ENCODE results near the gene CYP3A5.

CYP3A5 gene

GRCh38 chr7:99626661-99627060 is 53.1 kb downstream of the CYP3A5 start:
- Histone ChIP-seq H3K4ac (ENCODE audit: low read depth in 1 of 2, low read length in 2 of 2) (no peak overlapping the region), H3K36me3 (ENCODE audit: control insufficient read depth in 1 of 2, insufficient read depth in 2 of 2, low read depth in 1 of 2, low read length in 2 of 2) (peaks cover 68 to 99% of the 10 kb centered on the region in 2 experiments), H3K9ac (ENCODE audit: low read length) (no peak overlapping the region), H3K14ac (ENCODE audit: low read length in 2 of 2) (no peak overlapping the region), H3K23ac (ENCODE audit: low read length in 2 of 2) (no peak overlapping the region), H2AK5ac (ENCODE audit: low read length, severe bottlenecking) (no peak overlapping the region), H4K8ac (ENCODE audit: low read length) (no peak overlapping the region), H3K4me3 (ENCODE audit: insufficient read depth in 1 of 2, low read depth in 1 of 2, low read length in 2 of 2) (no peak overlapping the region), H3K18ac (ENCODE audit: low read depth in 1 of 2, low read length in 2 of 2) (no peak overlapping the region), H2BK5ac (ENCODE audit: low read depth, low read length, poor library complexity, severe bottlenecking) (no peak overlapping the region), H3K27ac (ENCODE audit: low read length, poor library complexity, severe bottlenecking) (no peak overlapping the region), H3K4me1 (ENCODE audit: control insufficient read depth, insufficient read depth, low read depth, low read length) (no peaks in the 10 kb centered on the region), H2BK15ac (ENCODE audit: low read depth, poor library complexity, severe bottlenecking) (no peak overlapping the region), H3K9me3 (ENCODE audit: control insufficient read depth, low read length) (no peaks in the 10 kb centered on the region), H2BK120ac (ENCODE audit: low read depth, low read length) (no peak overlapping the region), H3K79me1 (replicated peaks; ENCODE audit: low read length, poor library complexity, severe bottlenecking) (peaks cover 55% of the 10 kb centered on the region), H2BK12ac (ENCODE audit: low read length in 2 of 2) (no peak overlapping the region), H3K4me2 (ENCODE audit: low read length, poor library complexity, severe bottlenecking) (no peak overlapping the region), H3K27me3 (ENCODE audit: control insufficient read depth in 1 of 2, insufficient read depth in 1 of 2, low read length in 2 of 2) (no peaks in the 10 kb centered on the region), H4K91ac (ENCODE audit: low read length) (no peak overlapping the region), H2AFZ (ENCODE audit: low read depth, low read length) (no peak overlapping the region)
- no CpG with 5 or more reads among the region's 1 CpG for WGBS
- DNase-seq, result no peak

- H3K4me2 ChIP-seq (ENCODE audit: low read length, poor library complexity, severe bottlenecking), result no peak overlapping the region
- H3K4me3 ChIP-seq (ENCODE audit: insufficient read depth in 1 of 2, low read depth in 1 of 2, low read length in 2 of 2), result no peak overlapping the region
- WGBS, result 96% methylated on average over 4 of the region's 4 CpGs
- no peaks in the 10 kb centered on the region for H3K27me3 ChIP-seq (ENCODE audit: control insufficient read depth in 1 of 2, insufficient read depth in 1 of 2, low read length in 2 of 2)
- no peak overlapping the region for H2BK120ac ChIP-seq (ENCODE audit: low read depth, low read length)
- no peak overlapping the region for H3K18ac ChIP-seq (ENCODE audit: low read depth in 1 of 2, low read length in 2 of 2)
- no peak overlapping the region for H2AFZ ChIP-seq (ENCODE audit: low read depth, low read length)
- no peak overlapping the region for H3K9ac ChIP-seq (ENCODE audit: low read length)
- H3K27ac ChIP-seq (ENCODE audit: low read length, poor library complexity, severe bottlenecking), result no peak overlapping the region
- no peak overlapping the region for H2BK5ac ChIP-seq (ENCODE audit: low read depth, low read length, poor library complexity, severe bottlenecking)
- H3K14ac ChIP-seq (ENCODE audit: low read length in 2 of 2), result no peak overlapping the region
- no peak overlapping the region for H2AK5ac ChIP-seq (ENCODE audit: low read length, severe bottlenecking)
- no peak overlapping the region for H4K91ac ChIP-seq (ENCODE audit: low read length)
- peaks cover 73 to 100% of the 10 kb centered on the region in 2 experiments for H3K36me3 ChIP-seq (ENCODE audit: control insufficient read depth in 1 of 2, insufficient read depth in 2 of 2, low read depth in 1 of 2, low read length in 2 of 2)
- H3K4me1 ChIP-seq (ENCODE audit: control insufficient read depth, insufficient read depth, low read depth, low read length), result no peaks in the 10 kb centered on the region
- no peak overlapping the region for H2BK12ac ChIP-seq (ENCODE audit: low read length in 2 of 2)
- H3K9me3 ChIP-seq (ENCODE audit: control insufficient read depth, low read length), result no peaks in the 10 kb centered on the region
- no peak overlapping the region for H4K8ac ChIP-seq (ENCODE audit: low read length)
- no peak overlapping the region for H3K4ac ChIP-seq (ENCODE audit: low read depth in 1 of 2, low read length in 2 of 2)
- no peak overlapping the region for H3K23ac ChIP-seq (ENCODE audit: low read length in 2 of 2)
- no peak overlapping the region for H2BK15ac ChIP-seq (ENCODE audit: low read depth, poor library complexity, severe bottlenecking)
- H3K79me1 ChIP-seq (replicated peaks; ENCODE audit: low read length, poor library complexity, severe bottlenecking), result peaks cover 60% of the 10 kb centered on the region
- DNase-seq, result no peak
Observed at GRCh38 chr7:99625961-99626360, 53.8 kb downstream of the CYP3A5 start.

- Histone ChIP-seq H3K4me1 (ENCODE audit: control insufficient read depth, insufficient read depth, low read depth, low read length) (no peaks in the 10 kb centered on the region), H2AFZ (ENCODE audit: low read depth, low read length) (no peak overlapping the region), H3K23ac (ENCODE audit: low read length in 2 of 2) (no peak overlapping the region), H3K9me3 (ENCODE audit: control insufficient read depth, low read length) (no peaks in the 10 kb centered on the region), H2BK12ac (ENCODE audit: low read length in 2 of 2) (no peak overlapping the region), H2BK15ac (ENCODE audit: low read depth, poor library complexity, severe bottlenecking) (no peak overlapping the region), H3K14ac (ENCODE audit: low read length in 2 of 2) (no peak overlapping the region), H3K9ac (ENCODE audit: low read length) (no peak overlapping the region), H2BK120ac (ENCODE audit: low read depth, low read length) (no peak overlapping the region), H4K91ac (ENCODE audit: low read length) (no peak overlapping the region), H4K8ac (ENCODE audit: low read length) (no peak overlapping the region), H3K36me3 (ENCODE audit: control insufficient read depth in 1 of 2, insufficient read depth in 2 of 2, low read depth in 1 of 2, low read length in 2 of 2) (peaks cover 76 to 100% of the 10 kb centered on the region in 2 experiments), H3K27ac (ENCODE audit: low read length, poor library complexity, severe bottlenecking) (no peak overlapping the region), H3K27me3 (ENCODE audit: control insufficient read depth in 1 of 2, insufficient read depth in 1 of 2, low read length in 2 of 2) (no peaks in the 10 kb centered on the region), H3K4me2 (ENCODE audit: low read length, poor library complexity, severe bottlenecking) (no peak overlapping the region), H3K4me3 (ENCODE audit: insufficient read depth in 1 of 2, low read depth in 1 of 2, low read length in 2 of 2) (no peak overlapping the region), H2BK5ac (ENCODE audit: low read depth, low read length, poor library complexity, severe bottlenecking) (no peak overlapping the region), H3K4ac (ENCODE audit: low read depth in 1 of 2, low read length in 2 of 2) (no peak overlapping the region), H2AK5ac (ENCODE audit: low read length, severe bottlenecking) (no peak overlapping the region), H3K79me1 (replicated peaks; ENCODE audit: low read length, poor library complexity, severe bottlenecking) (peaks cover 65% of the 10 kb centered on the region), H3K18ac (ENCODE audit: low read depth in 1 of 2, low read length in 2 of 2) (no peak overlapping the region)
- WGBS, result 95% methylated on average over 5 of the region's 5 CpGs
- no peak for DNase-seq
Observed at GRCh38 chr7:99625321-99625720, 54.5 kb downstream of the CYP3A5 start.

- Histone ChIP-seq H2AFZ (ENCODE audit: low read depth, low read length) (no peak overlapping the region), H3K18ac (ENCODE audit: low read depth in 1 of 2, low read length in 2 of 2) (no peak overlapping the region), H2BK15ac (ENCODE audit: low read depth, poor library complexity, severe bottlenecking) (no peak overlapping the region), H4K8ac (ENCODE audit: low read length) (no peak overlapping the region), H4K91ac (ENCODE audit: low read length) (no peak overlapping the region), H3K4me1 (ENCODE audit: control insufficient read depth, insufficient read depth, low read depth, low read length) (no peaks in the 10 kb centered on the region), H2BK120ac (ENCODE audit: low read depth, low read length) (no peak overlapping the region), H3K36me3 (ENCODE audit: control insufficient read depth in 1 of 2, insufficient read depth in 2 of 2, low read depth in 1 of 2, low read length in 2 of 2) (peaks cover 76 to 100% of the 10 kb centered on the region in 2 experiments), H2BK12ac (ENCODE audit: low read length in 2 of 2) (no peak overlapping the region), H3K4me2 (ENCODE audit: low read length, poor library complexity, severe bottlenecking) (no peak overlapping the region), H3K27ac (ENCODE audit: low read length, poor library complexity, severe bottlenecking) (no peak overlapping the region), H3K79me1 (replicated peaks; ENCODE audit: low read length, poor library complexity, severe bottlenecking) (peaks cover 68% of the 10 kb centered on the region), H3K9me3 (ENCODE audit: control insufficient read depth, low read length) (no peaks in the 10 kb centered on the region), H3K9ac (ENCODE audit: low read length) (no peak overlapping the region), H2BK5ac (ENCODE audit: low read depth, low read length, poor library complexity, severe bottlenecking) (no peak overlapping the region), H3K4ac (ENCODE audit: low read depth in 1 of 2, low read length in 2 of 2) (no peak overlapping the region), H3K14ac (ENCODE audit: low read length in 2 of 2) (no peak overlapping the region), H3K23ac (ENCODE audit: low read length in 2 of 2) (no peak overlapping the region), H2AK5ac (ENCODE audit: low read length, severe bottlenecking) (no peak overlapping the region), H3K4me3 (ENCODE audit: insufficient read depth in 1 of 2, low read depth in 1 of 2, low read length in 2 of 2) (no peak overlapping the region), H3K27me3 (ENCODE audit: control insufficient read depth in 1 of 2, insufficient read depth in 1 of 2, low read length in 2 of 2) (no peaks in the 10 kb centered on the region)
- DNase-seq, result no peak
- WGBS, result 98% methylated on average over 16 of the region's 16 CpGs
Observed at GRCh38 chr7:99624484-99624883, 55.3 kb downstream of the CYP3A5 start.

Measured in mesenchymal stem cell (in vitro differentiated cells and primary cell).